Sigmoid colon (tissue), 4 donors: Measurements from ENCODE around the gene GRK1.

Experiments used
- EP300 ChIP-seq, 4 donors: sonication (generic); formaldehyde crosslinking; IDR thresholded peaks; one replicate each; pipeline ENCODE4 v1.6.1; 2017; ENCODE audit warnings: antibody characterized with exemption in 4 of 4
- TF ChIP-seq, protein P1 (sequence below), 4 experiments: fragments of 450-650 bp in 3 of 4; fragments of 200-600 bp in 1 of 4; IDR thresholded peaks; one replicate each; pipeline ENCODE4 v1.5.1; 2016 to 2019; ENCODE audit warnings: antibody characterized with exemption in 4 of 4, mild to moderate bottlenecking in 3 of 4, moderate library complexity in 2 of 4

DNA sequence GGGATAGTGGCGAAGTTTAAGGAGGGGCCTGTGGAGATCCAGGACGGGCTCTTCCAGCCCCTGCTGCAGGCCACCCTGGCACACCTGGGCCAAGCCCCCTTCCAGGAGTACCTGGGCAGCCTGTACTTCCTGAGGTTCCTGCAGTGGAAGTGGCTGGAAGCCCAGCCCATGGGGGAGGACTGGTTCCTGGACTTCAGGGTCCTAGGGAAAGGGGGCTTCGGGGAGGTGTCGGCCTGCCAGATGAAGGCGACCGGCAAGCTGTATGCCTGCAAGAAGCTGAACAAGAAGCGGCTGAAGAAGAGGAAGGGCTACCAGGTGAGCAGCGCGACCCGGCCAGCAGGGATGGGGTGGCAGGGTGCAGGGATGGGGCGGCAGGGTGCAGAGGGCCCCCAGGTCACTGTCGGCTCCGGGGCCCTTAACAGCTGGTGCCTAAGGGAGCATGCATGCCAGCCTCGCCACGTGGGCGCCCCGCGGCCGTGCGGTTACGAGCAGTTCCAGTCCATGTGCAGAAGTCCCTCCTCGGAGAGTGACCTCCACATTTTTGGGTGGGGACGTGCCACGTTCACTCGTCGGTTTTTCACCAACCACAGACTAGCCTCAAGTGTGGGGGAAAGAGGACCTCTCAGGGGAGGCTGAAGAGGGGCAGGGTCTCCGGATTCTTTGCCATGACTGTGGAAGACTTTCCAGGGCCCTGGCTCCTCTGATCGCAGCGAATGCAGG lies 912 bp downstream of the GRK1 start:
- TF ChIP-seq EP300 (IDR thresholded peaks at IDR 0.05): no peak
- TF ChIP-seq, protein P1, sequence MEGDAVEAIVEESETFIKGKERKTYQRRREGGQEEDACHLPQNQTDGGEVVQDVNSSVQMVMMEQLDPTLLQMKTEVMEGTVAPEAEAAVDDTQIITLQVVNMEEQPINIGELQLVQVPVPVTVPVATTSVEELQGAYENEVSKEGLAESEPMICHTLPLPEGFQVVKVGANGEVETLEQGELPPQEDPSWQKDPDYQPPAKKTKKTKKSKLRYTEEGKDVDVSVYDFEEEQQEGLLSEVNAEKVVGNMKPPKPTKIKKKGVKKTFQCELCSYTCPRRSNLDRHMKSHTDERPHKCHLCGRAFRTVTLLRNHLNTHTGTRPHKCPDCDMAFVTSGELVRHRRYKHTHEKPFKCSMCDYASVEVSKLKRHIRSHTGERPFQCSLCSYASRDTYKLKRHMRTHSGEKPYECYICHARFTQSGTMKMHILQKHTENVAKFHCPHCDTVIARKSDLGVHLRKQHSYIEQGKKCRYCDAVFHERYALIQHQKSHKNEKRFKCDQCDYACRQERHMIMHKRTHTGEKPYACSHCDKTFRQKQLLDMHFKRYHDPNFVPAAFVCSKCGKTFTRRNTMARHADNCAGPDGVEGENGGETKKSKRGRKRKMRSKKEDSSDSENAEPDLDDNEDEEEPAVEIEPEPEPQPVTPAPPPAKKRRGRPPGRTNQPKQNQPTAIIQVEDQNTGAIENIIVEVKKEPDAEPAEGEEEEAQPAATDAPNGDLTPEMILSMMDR (IDR thresholded peaks at IDR 0.05): no peak
